ENCODE results near the gene EPAS1. TPM values are rescaled to one million over a fixed set of nuclear protein-coding genes. Genes with fewer than 3 reads are reported as not detected.

Gene EPAS1
- total and polyA plus RNA-seq, 9 of the 15 experiments (the other 6 are each of a cell fraction or from before 2014, with no cell fraction given), result 0.25 to 11.2 (median 4.1) TPM

DNA sequence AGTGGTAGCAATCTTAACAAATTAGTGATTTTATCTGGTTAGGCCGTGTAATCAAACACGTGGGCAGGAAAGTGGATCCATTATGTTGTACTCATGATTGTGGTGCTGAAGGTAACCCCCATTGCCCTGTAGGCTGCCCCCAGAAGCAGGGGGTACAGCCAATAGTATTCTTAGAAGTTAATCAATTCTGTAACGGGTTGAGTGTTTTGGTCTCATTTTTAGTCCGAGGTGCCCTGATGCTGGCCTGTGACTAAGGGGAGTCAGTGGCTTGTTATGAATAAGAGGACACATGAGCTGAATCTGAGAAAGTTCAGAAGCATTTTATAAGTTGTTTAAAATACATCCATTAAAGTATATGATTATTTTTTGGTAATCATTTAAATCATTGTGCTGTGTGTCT is 8.6 kb downstream of the EPAS1 start (continued):
- TF ChIP-seq POLR2G (IDR thresholded peaks at IDR 0.05; ENCODE audit: low read depth, low read length) (no peak), ZNF445 (CRISPR knock-in tag; IDR thresholded peaks at IDR 0.05; ENCODE audit: low read depth) (no peak), IRF2 (CRISPR knock-in tag; IDR thresholded peaks at IDR 0.05) (no peak), CTBP1 (IDR thresholded peaks at IDR 0.05; ENCODE audit: borderline replicate concordance) (no peak), ZNF507 (tag; conservative IDR thresholded peaks at IDR 0.05) (no peak), TEAD2 (tag; IDR thresholded peaks at IDR 0.05) (no peak), ZHX1 (conservative IDR thresholded peaks at IDR 0.05; ENCODE audit: low read length) (no peak), SNIP1 (IDR thresholded peaks at IDR 0.05; ENCODE audit: low read depth) (no peak), MTA1 (IDR thresholded peaks at IDR 0.05; ENCODE audit: borderline replicate concordance) (no peak), SLC30A9 (CRISPR knock-in tag; IDR thresholded peaks at IDR 0.05) (no peak), RBM34 (IDR thresholded peaks at IDR 0.05; ENCODE audit: borderline replicate concordance, insufficient read depth, low read length) (no peak), GTF2E2 (tag; IDR thresholded peaks at IDR 0.05) (no peak), CBX8 (IDR thresholded peaks at IDR 0.05; ENCODE audit: borderline replicate concordance, extremely low read depth, low read depth, low read length, poor library complexity, severe bottlenecking) (no peak), STAG1 (CRISPR knock-in tag; IDR thresholded peaks at IDR 0.05; ENCODE audit: borderline replicate concordance) (no peak), SIRT6 (IDR thresholded peaks at IDR 0.05; ENCODE audit: low read depth, low read length) (no peak)
- TF ChIP-seq, protein P1, sequence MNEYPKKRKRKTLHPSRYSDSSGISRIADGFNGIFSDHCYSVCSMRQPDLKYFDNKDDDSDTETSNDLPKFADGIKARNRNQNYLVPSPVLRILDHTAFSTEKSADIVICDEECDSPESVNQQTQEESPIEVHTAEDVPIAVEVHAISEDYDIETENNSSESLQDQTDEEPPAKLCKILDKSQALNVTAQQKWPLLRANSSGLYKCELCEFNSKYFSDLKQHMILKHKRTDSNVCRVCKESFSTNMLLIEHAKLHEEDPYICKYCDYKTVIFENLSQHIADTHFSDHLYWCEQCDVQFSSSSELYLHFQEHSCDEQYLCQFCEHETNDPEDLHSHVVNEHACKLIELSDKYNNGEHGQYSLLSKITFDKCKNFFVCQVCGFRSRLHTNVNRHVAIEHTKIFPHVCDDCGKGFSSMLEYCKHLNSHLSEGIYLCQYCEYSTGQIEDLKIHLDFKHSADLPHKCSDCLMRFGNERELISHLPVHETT (CRISPR knock-in tag; conservative IDR thresholded peaks at IDR 0.05 in 1 of 2, IDR thresholded peaks at IDR 0.05 in 1 of 2), result no peak
